NCI-H226 (cell line): ENCODE data around the gene MFSD11.
"Not testable (repeated sequence)": the region's sequence is repeated elsewhere in the genome, so short reads cannot be mapped to it uniquely, and the experiment has no call there.

ENCODE experiments used
- DNase-seq: peaks from one replicate; pipeline ENCODE4 v3.0.0-alpha.2; 2015

The MFSD11 gene

DNA sequence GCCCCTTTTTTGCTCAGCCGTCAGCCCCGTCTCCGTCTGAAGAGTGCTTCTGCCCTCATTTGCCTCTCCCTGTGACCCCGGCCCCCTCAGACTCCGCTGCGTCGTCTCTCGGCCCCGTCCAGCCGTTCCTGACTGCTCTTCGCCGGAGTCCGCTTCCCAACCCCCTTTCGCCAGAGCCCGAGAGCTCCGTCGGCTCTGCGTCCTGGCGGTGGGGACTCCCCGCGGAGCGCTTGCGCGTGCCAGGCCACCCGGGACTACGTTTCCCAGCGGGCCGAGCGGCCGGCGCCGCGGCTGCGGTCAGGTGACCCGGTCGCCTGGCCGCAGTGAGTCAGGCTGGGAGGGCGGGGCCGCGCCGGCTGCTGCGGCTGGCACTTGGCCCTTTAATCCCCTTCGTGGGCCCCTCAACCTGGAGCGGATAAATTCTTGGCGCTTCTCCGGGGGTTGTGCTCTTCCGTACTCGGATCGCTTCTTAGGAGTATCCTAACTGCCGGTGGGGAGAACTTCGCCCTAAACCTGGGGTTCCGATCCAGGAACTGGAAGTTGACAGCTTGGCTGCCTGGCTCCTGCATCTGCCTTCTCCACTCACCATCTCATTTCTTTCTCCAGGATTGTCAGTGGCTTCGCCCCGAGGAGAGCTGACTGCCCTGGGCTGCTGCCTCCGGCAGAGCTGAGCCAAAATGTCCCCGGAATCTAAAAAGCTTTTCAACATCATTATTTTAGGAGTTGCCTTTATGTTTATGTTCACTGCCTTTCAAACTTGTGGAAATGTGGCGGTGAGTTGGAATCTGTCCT, at the start of gene MFSD11:
TSS of gene MFSD11 (plus strand) at position 444 of the 792 bp plus-strand sequence. CDS start at position 678, 234 bp downstream.
- peak; percentile 94 for DNase-seq

DNA sequence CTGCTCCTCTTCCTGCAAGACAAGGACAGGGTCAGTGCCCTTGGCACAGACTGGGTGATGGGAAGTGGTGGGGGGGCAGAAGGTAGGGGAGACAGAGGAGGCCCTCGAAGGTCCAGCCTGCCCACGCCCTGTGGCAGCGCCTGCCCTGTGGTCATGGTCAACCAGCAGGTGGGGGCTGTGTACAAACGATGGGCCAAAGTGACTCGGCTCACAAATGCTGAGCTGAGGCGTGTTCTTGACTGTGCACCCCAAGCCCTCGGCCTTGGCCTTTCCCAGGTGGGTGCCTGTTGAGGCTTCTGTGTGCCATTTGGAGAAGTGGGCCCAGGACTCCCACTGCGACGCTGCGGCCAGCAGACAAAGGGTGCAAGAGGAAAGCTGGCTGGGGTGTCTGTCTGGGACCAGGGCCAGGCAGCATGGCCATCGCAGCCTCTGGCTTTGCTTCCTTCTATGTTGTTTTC, 49.7 kb upstream of the MFSD11 start:
- no peak for DNase-seq

DNA sequence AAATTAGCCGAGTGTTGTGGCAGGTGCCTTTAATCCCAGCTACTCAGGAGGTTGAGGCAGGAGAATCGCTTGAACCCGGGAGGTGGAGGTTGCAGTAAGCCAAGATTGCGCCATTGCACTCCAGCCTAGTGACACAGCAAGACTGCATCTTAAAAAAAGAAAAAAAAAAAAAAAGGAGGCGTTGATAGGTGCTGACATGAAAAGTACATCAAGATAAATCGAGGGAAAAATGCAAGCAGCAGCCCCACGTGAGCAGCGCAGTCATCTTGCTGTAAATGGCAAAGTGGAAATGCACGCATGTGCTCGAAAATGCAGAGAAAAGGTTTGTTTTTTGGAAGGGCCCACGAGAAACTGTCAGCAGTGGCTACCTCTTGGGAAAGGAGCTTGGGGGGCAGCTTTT, 48.1 kb upstream of the MFSD11 start:
- DNase-seq: no peak

DNA sequence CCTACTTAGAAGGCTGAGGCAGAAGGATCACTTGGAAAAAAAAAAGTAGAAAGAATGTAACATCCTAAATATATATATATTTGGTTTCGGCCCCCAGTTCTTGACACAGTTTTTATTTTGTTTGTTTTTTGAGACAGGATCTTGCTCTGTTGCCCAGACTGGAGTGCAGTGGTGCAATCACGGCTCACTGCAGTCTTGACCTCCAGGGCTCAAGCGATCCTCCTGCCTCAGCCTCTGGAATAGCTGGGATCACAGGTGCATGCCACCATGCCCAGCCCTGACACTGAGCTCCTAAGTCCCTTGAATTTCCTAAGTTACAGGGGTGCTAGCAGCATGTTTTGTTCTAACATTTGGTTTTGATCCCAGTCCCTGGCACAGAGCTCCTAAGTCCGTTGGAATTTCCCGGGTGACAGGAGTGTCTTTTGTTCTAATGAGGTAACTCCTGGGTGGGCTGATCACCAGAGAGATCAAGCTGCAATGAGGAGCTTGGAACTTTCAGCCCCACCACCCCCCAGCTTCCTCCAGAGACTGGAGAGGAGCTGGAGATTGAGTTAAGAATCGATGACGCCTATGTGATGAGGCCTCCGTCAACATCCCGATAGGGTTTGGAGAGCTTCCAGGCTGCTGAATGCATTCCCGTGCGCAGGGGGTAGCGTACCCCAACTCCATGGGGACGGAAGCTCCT, 47.2 kb upstream of the MFSD11 start:
- DNase-seq: no peak

DNA sequence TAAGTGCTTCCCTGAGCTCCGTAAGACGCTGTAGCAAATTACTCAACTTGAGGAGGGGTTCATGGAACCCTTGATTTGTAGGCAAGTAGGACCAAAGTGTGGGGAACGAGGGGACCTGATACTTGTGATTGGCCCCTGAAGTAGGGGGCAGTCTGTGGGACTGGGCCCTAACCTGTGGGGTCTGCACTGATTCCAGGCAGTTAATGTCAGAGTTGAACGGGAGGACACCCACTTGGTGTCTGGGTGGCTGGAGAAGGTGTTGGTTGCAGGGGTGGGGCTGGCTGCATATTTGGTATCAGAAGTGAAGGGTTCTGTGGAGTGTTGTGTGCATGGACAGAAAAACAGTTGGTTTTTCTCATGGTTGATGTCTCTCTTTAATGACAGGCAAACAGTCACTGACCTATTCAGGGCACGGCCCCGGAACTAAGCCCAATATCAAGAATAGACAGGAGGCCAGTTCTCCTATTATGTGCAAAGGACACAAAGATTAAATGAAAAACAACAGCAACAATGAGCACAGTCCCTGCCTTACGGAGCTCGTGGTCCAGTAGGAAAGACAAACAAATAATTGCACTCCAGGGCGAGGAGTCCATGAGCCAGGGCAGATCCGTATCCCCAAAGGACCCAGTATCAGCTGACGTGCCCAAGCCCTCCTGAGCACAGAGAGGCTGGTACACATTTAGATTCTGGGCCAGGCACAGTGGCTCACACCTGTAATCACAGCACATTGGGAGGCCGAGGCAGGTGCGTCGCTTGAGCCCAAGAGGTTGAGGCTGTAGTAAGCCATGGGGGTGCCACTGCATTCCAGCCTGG, 46.3 kb upstream of the MFSD11 start:
- no peak for DNase-seq

DNA sequence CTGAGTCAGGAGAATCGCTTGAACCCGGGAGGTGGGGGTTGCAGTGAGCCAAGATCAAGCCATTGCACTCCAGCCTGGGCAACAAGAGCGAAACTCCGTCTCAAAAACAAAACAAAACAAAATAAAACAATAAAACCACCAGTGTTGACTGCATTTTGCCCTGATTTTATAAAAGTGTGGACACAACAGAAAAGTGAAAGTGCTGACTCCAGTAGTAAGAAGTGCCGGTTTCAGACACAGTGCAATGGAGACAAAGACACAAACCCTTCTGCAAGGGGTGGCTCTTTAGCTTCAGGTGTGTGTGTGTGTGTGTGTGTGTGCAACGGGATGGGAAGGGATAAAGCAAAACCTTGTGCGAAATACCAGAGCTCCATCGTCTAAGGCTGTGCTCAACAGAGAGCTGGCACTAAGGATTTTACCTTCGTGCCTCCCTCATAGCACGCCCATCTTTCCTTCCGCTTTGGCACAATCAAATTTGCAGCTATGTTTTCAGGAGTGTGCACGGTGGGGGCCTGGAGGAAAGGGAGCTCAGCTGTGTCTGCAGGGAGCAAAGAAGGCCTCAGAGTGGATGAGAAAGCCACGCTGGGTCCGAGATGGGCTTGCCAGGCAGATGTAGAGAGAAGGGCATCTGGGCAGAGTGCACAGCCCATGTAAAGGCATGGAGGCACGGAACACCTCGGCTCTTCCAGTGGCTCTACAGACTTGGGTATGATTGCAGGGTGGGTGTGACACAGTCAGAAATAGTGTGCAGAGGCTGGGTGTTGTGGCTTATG, 42.7 kb upstream of the MFSD11 start:
- no peak for DNase-seq

DNA sequence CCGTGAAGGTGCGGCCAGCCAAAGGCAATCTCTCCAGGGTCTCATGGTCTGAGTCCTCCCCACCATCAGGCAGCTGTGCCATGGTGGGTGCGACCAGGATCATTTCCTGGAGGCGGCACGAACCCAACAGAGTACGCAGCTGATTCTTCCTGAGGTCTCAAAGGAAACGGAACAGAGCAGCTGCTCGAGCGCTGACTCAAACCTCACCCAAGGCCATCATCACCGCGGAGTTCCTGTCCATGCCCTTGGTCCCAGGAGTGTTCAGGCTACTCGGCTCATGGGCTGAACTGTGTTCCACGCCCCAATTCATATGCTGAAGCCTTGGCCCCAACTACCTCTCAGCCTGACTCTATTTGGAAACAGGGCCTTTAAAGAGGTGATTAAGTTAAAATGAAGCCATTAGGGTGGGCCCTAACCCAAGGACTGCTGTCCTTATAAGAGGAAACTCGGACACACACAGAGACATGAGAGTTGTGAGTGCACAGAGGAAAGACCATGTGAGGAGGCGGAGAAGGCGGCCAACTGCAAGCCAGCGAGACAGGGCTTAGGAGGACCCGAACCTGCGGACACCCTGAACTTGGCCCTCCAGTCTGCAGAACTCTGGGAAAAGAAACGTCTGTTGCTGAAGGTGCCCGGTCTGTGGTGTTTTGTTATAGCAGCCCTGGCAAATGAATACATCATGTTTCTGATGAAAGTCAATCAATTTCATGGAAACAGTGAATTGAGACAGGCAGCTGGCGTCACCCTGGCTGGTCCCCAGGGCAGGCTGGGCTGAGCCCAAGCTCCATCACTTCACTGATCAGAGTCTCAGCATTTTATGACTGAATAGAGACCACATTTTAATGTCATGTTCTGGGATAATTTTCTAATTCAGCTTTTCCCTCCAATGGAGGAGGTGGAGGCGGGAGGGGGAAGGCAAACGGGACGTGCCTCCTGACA, 40.9 kb upstream of the MFSD11 start:
- no peak for DNase-seq

DNA sequence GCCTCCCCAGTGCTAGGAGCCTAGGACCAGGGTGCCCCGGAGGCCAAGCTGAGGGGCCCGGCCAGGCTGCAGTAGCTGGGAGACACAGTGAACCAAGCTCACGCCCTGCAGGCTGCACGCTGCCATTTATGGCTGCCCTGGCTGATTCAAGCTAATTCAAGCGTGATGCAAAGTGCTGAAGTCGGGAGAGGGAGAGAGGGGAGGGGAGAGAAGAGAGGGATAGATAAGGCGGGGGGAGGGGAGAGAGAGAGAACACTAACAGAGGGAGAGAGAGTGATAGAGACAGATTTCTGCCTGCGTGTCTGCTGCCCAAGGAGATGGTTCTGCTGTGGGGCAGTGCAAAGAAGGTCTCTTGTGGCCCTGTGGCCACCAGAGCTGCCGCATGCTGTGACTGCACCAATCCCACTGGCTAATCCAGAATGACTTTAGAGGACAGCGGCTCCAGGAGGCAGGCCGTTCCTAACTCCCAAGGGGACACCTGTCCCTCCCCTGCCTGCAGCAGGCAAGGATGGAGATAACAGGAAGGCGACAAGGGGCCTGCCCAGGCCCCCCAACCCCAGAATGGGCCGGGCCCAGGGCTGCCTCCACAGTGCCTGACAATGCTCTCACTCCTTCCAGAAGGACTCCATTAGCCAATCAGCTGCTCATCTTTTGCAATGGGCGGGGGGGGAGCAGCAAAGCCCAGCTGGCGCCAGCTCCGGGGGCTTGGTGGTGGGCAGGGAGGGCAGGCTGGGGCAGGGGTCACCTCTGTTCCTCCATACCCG, 40.0 kb upstream of the MFSD11 start:
- no peak for DNase-seq

DNA sequence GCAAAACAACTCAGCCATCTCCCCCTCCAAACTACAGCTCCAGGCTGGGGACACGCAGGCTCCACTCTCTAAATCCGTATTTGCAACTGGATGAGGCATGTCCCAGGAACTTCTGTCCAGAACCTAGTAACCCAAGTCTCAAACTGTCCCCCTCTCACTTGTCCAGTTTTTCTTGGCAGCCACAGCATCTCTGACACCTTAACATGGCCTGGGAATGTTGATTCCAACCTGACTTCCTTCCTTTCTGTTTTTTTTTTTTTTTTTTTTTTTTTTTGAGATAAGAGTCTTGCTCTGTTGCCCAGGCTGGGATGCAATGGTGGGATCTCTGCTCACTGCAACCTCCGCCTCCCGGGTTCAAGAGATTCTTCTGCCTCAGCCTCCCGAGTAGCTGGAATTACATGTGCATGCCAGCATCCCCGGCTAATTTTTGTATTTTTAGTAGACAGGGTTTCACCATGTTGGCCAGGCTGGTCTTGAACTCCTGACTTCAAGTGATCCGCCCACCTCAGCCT, 39.4 kb upstream of the MFSD11 start:
- not testable (repeated sequence) for DNase-seq

DNA sequence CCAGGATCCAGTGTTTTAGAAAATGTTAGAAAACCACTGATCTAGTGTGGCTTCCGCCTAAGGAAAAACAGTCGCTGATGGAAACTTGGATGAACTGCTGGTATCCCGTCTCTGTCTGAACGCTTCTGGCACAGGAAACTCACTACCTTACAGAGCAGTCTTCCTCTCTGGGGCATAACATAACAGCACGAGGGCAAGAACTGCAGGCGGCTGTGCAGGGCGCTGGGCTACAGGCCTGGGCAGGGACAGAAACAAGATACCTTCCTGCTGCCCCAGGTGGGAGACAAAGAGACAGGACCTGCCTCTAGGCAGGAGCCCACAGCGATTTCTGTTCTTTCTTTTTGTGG, 37.7 kb upstream of the MFSD11 start:
- no peak for DNase-seq

DNA sequence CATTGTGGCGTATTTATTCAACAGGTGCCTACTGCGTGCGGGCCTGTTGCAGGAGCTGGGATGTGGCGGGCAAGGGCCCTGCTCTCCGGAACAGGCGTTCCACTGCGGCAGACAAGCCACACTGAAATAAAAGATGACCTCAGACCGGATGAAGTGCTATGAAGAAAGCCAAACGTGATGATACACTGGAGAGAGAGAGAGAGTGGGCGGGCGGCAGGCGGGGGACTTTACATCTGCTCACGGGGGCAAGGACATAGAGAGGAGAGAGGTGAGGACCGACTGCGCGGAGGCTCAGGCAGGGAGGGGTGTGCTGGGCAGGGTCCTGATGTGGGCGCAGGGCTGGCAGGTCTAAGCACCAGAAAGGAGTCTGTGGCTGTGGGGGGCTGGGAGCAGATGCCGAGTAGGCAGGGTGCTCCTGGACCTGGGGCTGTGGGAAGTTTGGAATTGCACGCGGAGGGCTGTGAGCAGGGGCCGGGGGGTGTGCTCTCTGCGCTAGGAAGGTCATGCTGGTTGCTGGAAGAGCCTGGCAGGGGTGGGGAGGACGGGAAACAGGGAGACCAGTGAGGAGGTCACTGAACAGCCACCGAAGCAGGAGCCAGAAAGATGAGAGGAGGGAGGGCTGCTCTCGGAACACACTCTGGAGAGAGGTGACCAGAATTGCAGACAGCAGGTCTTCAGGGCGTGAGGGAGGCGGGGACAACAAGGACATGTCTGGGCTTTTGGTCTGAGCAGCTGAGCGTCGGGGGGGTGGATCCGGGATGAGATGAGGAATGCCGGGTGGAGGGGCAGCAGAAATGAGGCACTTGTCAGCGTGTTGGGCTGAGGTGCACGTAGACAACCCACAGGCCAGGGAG, 37.1 kb upstream of the MFSD11 start:
- DNase-seq: no peak

DNA sequence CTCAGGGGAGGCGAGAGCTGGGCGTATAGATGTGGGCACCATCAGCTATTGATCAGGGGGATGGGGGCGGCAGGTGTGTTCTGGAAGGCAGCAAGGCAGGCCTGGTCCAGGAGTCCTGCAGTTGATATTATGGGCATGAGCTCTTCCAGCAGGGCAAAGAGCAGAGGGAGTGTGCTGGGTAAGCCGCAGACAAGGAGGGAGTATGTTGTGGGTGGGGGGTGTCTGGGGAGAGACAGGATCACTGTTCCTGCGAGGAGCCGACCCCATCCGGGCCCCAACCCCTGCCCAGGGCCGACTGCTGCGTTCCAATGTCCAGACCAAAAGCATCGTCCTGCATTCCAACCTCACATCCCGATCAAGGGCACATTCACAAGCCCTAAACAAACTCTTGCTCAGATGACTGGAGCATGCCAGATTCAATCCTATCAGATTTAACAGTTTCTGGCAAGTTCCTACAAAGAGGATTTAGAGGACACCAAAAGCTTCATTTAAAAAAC, 36.4 kb upstream of the MFSD11 start:
- DNase-seq: no peak

DNA sequence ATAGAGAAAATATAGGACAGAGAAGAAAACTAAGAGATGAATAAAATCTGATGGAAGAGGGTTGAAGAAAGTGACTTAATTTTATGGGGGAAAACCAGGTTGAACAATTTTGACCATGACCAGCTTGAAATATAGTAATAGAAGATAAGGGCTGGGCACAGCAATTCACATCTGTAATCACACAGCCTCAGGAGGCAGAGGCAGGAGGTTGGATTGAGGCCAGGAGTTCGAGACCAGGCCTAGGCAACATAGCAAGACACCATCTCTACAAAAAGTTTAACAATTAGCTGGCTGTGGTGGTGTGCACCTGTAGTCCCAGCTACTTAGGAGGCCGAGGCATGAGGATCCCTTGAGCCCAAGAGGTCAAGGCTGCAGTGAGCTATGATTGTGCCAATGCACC, 35.8 kb upstream of the MFSD11 start:
- DNase-seq: no peak

DNA sequence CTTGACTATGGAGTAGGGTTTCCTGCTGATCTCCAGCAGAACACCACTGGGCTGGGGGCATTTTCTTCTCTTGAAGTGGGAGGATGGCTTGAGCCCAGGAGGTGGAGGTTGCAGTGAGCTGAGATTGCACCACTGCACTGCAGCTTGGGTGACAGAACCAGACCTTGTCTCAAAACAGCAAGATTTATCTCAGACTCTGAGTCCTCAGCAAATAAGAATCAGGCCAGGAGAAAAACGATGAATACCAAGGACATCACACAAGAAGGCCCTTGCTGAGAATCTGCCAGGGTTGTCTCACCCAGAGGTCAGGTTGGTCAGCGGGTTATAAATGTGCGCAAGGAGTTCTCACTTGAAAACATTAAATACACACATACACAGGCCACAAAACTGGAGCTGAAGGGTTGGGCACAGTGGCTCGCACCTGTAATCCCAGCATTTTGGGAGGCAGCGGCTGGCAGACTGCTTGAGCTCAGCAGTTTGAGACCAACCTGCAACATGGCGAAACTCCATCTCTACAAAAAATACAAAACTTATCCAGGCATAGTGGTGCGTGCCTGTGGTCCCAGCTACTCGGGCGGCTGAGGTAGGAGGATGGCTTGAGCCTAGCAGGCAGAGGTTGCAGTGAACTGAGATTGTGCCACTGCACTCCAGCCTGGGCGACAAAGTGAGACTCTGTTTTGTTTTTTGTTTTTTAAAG, 34.8 kb upstream of the MFSD11 start:
- DNase-seq: no peak

DNA sequence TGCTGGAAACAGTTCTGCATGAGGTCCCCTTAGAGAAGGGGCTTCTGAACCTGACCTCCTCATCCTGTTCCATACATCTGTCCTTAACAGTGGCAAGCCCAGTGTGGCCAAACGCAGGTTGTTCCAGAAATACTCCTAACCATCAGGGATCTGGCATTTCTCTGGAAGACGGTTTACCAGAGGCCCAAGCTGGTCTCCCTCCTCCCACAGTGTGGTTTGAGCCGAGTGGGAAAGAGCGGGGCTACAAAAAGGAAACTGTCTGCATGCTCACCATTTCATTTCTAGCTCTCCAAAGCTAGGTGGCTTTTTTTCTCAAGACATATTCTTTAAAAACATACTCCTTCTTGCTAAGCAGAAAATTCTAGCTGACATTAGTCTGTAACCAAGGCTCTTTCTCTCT, 33.1 kb upstream of the MFSD11 start:
- DNase-seq: no peak

DNA sequence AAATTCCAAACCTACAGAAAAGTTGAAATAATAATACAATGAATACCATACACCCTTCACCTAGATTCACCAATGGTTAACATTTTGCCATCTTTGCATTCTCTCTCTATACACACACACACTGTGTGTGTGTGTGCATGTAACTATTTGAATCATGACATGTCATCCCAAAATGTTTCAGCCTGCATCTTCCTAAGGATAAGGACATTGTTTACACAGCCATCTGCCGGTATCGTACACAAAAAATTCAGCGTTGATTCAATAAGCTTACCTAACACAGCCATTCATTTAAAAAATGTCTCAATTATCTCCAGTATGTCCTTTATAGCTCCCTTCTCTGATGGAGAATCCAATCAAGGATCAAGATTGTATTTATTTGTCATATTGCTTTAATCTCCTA, 31.1 kb upstream of the MFSD11 start:
- DNase-seq: no peak

DNA sequence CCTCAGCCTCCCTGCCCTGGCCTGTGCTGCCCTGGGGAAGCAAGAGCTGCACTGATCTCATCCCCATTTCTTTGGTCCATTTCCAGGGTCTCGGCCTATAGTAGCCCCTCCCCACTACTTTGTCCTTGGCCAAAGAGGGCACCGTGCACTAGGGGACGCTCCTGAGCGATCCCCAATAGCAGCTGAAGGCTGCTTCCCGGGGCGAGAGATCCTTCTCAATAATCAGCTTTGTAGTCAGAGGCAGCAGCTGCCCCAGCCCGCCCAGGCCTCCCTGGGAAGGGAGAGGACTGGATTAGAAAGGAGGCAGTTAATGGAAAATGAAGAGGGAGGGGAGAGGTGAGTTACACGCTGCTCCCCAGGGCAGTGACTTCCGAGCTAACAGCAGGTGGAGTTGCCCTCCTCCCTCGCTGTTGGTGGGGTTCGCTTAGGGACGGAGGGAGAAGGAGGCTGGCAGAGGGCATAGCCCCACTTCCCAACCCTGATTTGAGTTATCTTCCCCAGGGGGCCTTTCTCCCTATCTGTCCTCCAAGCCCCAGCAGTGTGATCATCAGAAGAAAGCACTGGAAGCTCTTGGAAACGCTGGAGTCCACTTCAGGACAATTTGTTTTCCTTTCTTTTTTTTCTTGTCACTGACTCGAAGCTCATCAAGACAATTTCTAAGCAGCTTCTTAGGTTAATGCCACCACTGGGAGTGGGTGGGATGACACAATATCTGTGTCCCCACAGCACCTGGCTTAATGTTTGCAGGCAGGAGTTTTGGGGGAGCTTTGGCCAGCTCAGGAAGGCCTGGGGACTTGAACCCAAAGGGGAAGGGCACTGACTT, 29.7 kb upstream of the MFSD11 start:
- DNase-seq: no peak
